ENCODE results near the gene CES3.
"Not testable (repeated sequence)": the region's sequence is repeated elsewhere in the genome, so short reads cannot be mapped to it uniquely, and the experiment has no call there.

Gene CES3

GRCh38 chr16:66946974-66947301, 14.1 kb upstream of the CES3 start:
- DNase-seq, result no peak

GRCh38 chr16:66947302-66948065, 13.6 kb upstream of the CES3 start:
- peak; percentile 49 for DNase-seq

- DNase-seq, result no peak
These were observed 12.8 kb upstream of the CES3 start for GRCh38 chr16:66948134-66948836.

- no peak for DNase-seq
These were observed 12.2 kb upstream of the CES3 start for GRCh38 chr16:66948837-66949225.

GRCh38 chr16:66949472-66949871, 11.6 kb upstream of the CES3 start:
- DNase-seq, result no peak

GRCh38 chr16:66950437-66950836, 10.6 kb upstream of the CES3 start:
- DNase-seq, result no peak

GRCh38 chr16:66950971-66951790, 9.9 kb upstream of the CES3 start:
- DNase-seq, result no peak

- DNase-seq, result no peak
These were observed 8.5 kb upstream of the CES3 start for GRCh38 chr16:66952430-66953110.

GRCh38 chr16:66953462-66954096, 7.5 kb upstream of the CES3 start:
- no peak for DNase-seq

GRCh38 chr16:66954097-66954659, 6.9 kb upstream of the CES3 start:
- peak; percentile 46 for DNase-seq

- DNase-seq, result not testable (repeated sequence)
These were observed 5.5 kb upstream of the CES3 start for GRCh38 chr16:66955363-66956153.

- DNase-seq, result not testable (repeated sequence)
These were observed 5.0 kb upstream of the CES3 start for GRCh38 chr16:66956154-66956457.

- no peak for DNase-seq
These were observed 2.0 kb upstream of the CES3 start for GRCh38 chr16:66958857-66959703.

GRCh38 chr16:66959704-66960161, 1.3 kb upstream of the CES3 start:
- no peak for DNase-seq

GRCh38 chr16:66960270-66960669, 796 bp upstream of the CES3 start:
- no peak for DNase-seq

- peak; percentile 83 for DNase-seq
These were observed 848 bp downstream of the CES3 start for GRCh38 chr16:66961914-66962313.

GRCh38 chr16:66964049-66964448, 3.0 kb downstream of the CES3 start:
- no peak for DNase-seq

- DNase-seq, result no peak
These were observed 7.8 kb downstream of the CES3 start for GRCh38 chr16:66968847-66969246.

GRCh38 chr16:66970775-66971720, 10.0 kb downstream of the CES3 start:
- no peak for DNase-seq

Data from DMS153 (cell line).